ENCODE measurements around the gene AHRR. TPM values are rescaled to one million over a fixed set of nuclear protein-coding genes. Genes with fewer than 3 reads are reported as not detected.
A peak's percentile ranks its signal among the peaks of the same experiment; 100 is the strongest.

Gene AHRR
- total RNA-seq, 1 experiment from 2014 or later = 2.2 TPM

DNA sequence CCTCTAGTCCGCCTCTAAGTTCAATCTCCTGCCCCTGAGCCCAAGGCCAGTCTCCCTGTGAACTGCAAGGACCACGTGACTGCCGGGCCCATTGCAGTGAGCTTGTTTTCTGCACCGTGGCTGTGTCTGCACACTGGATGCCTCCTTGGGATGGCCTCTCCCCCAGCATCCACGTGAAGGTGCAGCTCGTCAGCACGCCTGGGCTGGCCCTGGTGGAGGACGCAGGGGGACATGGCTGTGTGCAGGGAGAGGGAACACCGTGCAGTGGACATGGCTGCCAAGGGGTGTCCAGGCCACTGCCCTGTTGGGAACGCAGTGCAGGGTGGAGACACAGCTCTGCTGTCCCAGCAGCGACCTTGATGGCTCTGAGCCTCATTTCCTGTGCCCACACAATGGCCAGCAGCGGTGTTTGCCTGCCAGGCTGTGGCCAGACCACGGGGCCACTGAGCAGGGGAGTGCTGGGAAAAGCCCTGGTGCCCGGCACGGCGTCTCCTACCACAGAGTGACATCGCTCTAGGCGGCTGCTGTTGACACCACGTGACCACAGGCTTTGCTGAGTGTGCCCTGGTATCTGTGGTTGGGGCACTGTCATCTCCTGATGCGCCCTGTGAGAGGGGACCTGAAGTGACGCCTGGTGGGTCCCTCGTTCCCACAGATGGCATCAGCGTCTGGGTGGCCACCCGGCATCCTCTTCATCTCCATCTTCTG, 94.6 kb downstream of the AHRR start:
- H3K79me1 ChIP-seq (ENCODE audit: insufficient read depth, low read depth, low read length, poor library complexity, severe bottlenecking) = no peaks in the 10 kb centered on the region
- H3K9ac ChIP-seq (ENCODE audit: extremely low read depth, insufficient read length, low read length) = no peak overlapping the region
- no peaks in the 10 kb centered on the region for H3K27me3 ChIP-seq (ENCODE audit: insufficient read depth, low read length)
- no peak for DNase-seq
- H3K4me1 ChIP-seq (ENCODE audit: insufficient read depth, low read length) = no peaks in the 10 kb centered on the region; the same call in 1 of the 2 replicates
- Mint-ChIP-seq H3K27me3 (ENCODE audit: low read depth) (peaks cover 5% of the 10 kb centered on the region), H3K4me1 (peaks cover 19 to 32% of the 10 kb centered on the region in 2 experiments), H3K4me3 (no peak overlapping the region), H3K36me3 (ENCODE audit: insufficient read depth in 1 of 3, low read depth in 3 of 3) (no peaks in the 10 kb centered on the region), H3K27ac (peak overlapping the region in 2 of 3 experiments; percentile 54 to 77; a peak in 4 of 7 replicates), H3K9me3 (no peaks in the 10 kb centered on the region)
- H2BK15ac ChIP-seq (ENCODE audit: low read depth, low read length) = no peak overlapping the region
- peaks cover 4% of the 10 kb centered on the region for H4K20me1 ChIP-seq (ENCODE audit: control insufficient read depth, insufficient read depth, insufficient read length)
- TF ChIP-seq CTCF (conservative IDR thresholded peaks at IDR 0.05) = no peak
- no peak overlapping the region for H3K4me2 ChIP-seq (ENCODE audit: insufficient read depth, insufficient read length, low read length)
- H3K56ac ChIP-seq (ENCODE audit: insufficient read length, low read depth, low read length) = no peak overlapping the region
- H2BK20ac ChIP-seq (ENCODE audit: low read depth, low read length, poor library complexity, severe bottlenecking) = no peak overlapping the region
- no peaks in the 10 kb centered on the region for H3K79me2 ChIP-seq (ENCODE audit: insufficient read depth, low read length)
- no peak overlapping the region for H2BK12ac ChIP-seq (ENCODE audit: insufficient read length, low read depth, low read length)
- no peak overlapping the region for H3K23ac ChIP-seq (ENCODE audit: insufficient read length, low read depth, low read length)
- no peak overlapping the region for H3K4ac ChIP-seq (ENCODE audit: low read depth, low read length)
- peak overlapping the region; percentile 13 for H3K14ac ChIP-seq (ENCODE audit: insufficient read depth, low read length)
- no peak overlapping the region for H4K91ac ChIP-seq (ENCODE audit: insufficient read length, low read depth, low read length)
- no CpG with 5 or more reads among the region's 24 CpGs for WGBS (ENCODE audit: extremely low coverage, insufficient read length, low lambda C conversion rate)
- no peak overlapping the region for H4K5ac ChIP-seq (ENCODE audit: insufficient read length, low read depth, low read length)
- H3K23me2 ChIP-seq (ENCODE audit: insufficient read length, low read depth, low read length, poor library complexity, severe bottlenecking) = no peaks in the 10 kb centered on the region
- H2BK5ac ChIP-seq (ENCODE audit: insufficient read length, low read length) = no peak overlapping the region
- H3T11ph ChIP-seq (ENCODE audit: low read length) = no peak overlapping the region
- H2BK120ac ChIP-seq (ENCODE audit: low read depth, low read length, poor library complexity, severe bottlenecking) = no peak overlapping the region
- H2AFZ ChIP-seq (ENCODE audit: low read length) = no peak overlapping the region
- H3K27ac ChIP-seq (ENCODE audit: insufficient read length, low read depth, low read length) = no peak overlapping the region
- H4K8ac ChIP-seq (replicated peaks; ENCODE audit: insufficient read length, low read depth, low read length) = no peak overlapping the region
- H3K18ac ChIP-seq (ENCODE audit: insufficient read length, low read depth, low read length) = peak overlapping the region; percentile 6
- H2AK5ac ChIP-seq (ENCODE audit: insufficient read length, low read length) = no peak overlapping the region
- no peaks in the 10 kb centered on the region for H3K9me3 ChIP-seq (ENCODE audit: control insufficient read depth, low read depth, low read length)
